ENCODE data around the gene SMURF1.

DNA sequence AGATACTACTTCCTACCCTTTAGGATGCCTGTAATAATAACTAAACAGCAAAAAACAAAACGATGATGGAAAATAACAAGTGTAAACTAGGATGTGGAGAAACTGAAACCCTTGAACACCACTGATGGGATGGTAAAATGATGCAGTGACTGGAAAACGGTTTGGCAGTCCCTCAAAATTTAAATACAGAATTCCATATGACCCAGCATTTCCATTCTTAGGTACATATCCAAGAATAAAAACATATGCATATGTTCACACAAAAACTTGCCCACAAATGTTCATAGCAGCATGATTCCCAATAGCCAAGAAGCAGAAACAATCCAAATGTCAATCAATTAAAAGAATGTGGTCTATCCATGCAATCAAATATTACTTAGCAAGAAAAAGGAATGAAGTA is 25.8 kb downstream of the SMURF1 start:
- TF ChIP-seq TCF12 (IDR thresholded peaks at IDR 0.05; ENCODE audit: low read depth, low read length) (no peak), POLR2AphosphoS5 (IDR thresholded peaks at IDR 0.05; ENCODE audit: low read depth, low read length) (no peak), POLR2A (IDR thresholded peaks at IDR 0.05; ENCODE audit: control extremely low read depth in 1 of 2, low read depth in 2 of 2, low read length in 2 of 2) (no peak), EZH2 (IDR thresholded peaks at IDR 0.05; ENCODE audit: low read depth, low read length, severe bottlenecking) (no peak), YY1 (IDR thresholded peaks at IDR 0.05; ENCODE audit: low read depth, low read length) (no peak), SUZ12 (IDR thresholded peaks at IDR 0.05; ENCODE audit: low read length) (no peak), EP300 (IDR thresholded peaks at IDR 0.05; ENCODE audit: borderline replicate concordance in 1 of 2, low read depth in 2 of 2, low read length in 2 of 2) (no peak), RAD21 (IDR thresholded peaks at IDR 0.05 in 1 of 2, conservative IDR thresholded peaks at IDR 0.05 in 1 of 2; ENCODE audit: low read depth in 2 of 2, low read length in 2 of 2) (no peak)
- TF ChIP-seq, protein P1, sequence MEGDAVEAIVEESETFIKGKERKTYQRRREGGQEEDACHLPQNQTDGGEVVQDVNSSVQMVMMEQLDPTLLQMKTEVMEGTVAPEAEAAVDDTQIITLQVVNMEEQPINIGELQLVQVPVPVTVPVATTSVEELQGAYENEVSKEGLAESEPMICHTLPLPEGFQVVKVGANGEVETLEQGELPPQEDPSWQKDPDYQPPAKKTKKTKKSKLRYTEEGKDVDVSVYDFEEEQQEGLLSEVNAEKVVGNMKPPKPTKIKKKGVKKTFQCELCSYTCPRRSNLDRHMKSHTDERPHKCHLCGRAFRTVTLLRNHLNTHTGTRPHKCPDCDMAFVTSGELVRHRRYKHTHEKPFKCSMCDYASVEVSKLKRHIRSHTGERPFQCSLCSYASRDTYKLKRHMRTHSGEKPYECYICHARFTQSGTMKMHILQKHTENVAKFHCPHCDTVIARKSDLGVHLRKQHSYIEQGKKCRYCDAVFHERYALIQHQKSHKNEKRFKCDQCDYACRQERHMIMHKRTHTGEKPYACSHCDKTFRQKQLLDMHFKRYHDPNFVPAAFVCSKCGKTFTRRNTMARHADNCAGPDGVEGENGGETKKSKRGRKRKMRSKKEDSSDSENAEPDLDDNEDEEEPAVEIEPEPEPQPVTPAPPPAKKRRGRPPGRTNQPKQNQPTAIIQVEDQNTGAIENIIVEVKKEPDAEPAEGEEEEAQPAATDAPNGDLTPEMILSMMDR (IDR thresholded peaks at IDR 0.05; ENCODE audit: control extremely low read depth in 1 of 3, insufficient read depth in 1 of 3, low read depth in 1 of 3, low read length in 3 of 3), result no peak
- TF ChIP-seq, protein P2, sequence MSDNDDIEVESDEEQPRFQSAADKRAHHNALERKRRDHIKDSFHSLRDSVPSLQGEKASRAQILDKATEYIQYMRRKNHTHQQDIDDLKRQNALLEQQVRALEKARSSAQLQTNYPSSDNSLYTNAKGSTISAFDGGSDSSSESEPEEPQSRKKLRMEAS (IDR thresholded peaks at IDR 0.05), result no peak

All from H1 (cell line).